ENCODE measurements around the gene HPN.

HPN gene

GRCh38 chr19:35021016-35021415, 20.5 kb upstream of the HPN start:
- DNase-seq (ENCODE audit: extremely low spot score) = no peak
- ChIA-PET CTCF (no interaction called here), POLR2A (interaction anchor here (1.2 kb wide), 1 partner anchor 21 kb away, joined by 3 read pairs; the partner anchor contains the start of gene GRAMD1A)
- TF ChIP-seq FOXM1 (IDR thresholded peaks at IDR 0.05; ENCODE audit: borderline replicate concordance) (no peak), L3MBTL2 (conservative IDR thresholded peaks at IDR 0.05) (no peak), TARDBP (IDR thresholded peaks at IDR 0.05) (no peak)

- TF ChIP-seq L3MBTL2 (conservative IDR thresholded peaks at IDR 0.05) (no peak), FOXM1 (IDR thresholded peaks at IDR 0.05; ENCODE audit: borderline replicate concordance) (no peak), BHLHE40 (IDR thresholded peaks at IDR 0.05; ENCODE audit: borderline replicate concordance) (no peak), ARNT (IDR thresholded peaks at IDR 0.05) (no peak), SP1 (IDR thresholded peaks at IDR 0.05) (no peak), HDGF (IDR thresholded peaks at IDR 0.05; ENCODE audit: borderline replicate concordance) (no peak), CTBP1 (IDR thresholded peaks at IDR 0.05; ENCODE audit: borderline replicate concordance) (no peak), LEF1 (IDR thresholded peaks at IDR 0.05; ENCODE audit: borderline replicate concordance) (no peak), SUZ12 (IDR thresholded peaks at IDR 0.05) (no peak), FOXA1 (IDR thresholded peaks at IDR 0.05) (no peak), FOXK2 (IDR thresholded peaks at IDR 0.05) (no peak), NFRKB (IDR thresholded peaks at IDR 0.05) (no peak), TARDBP (IDR thresholded peaks at IDR 0.05) (no peak), ELF4 (IDR thresholded peaks at IDR 0.05) (no peak), PKNOX1 (IDR thresholded peaks at IDR 0.05) (no peak), ZNF384 (IDR thresholded peaks at IDR 0.05) (no peak)
- ChIA-PET POLR2A (interaction anchor here (1.2 kb wide), 1 partner anchor 22 kb away, joined by 3 read pairs; the partner anchor contains the start of gene GRAMD1A), CTCF (interaction anchor here (0.6 kb wide), 1 partner anchor 1154 kb away, joined by 3 read pairs; no protein-coding TSS in a partner anchor)
- no peak for DNase-seq (ENCODE audit: extremely low spot score)
Observed at GRCh38 chr19:35021596-35021995, 19.9 kb upstream of the HPN start.

- no peak for DNase-seq (ENCODE audit: extremely low spot score)
- POLR2A ChIA-PET = no interaction called here
- CTCF ChIA-PET = interaction anchor here (0.7 kb wide), 1 partner anchor 120 kb away, joined by 3 read pairs; no protein-coding TSS in a partner anchor
- TF ChIP-seq TARDBP (IDR thresholded peaks at IDR 0.05) (no peak), BHLHE40 (IDR thresholded peaks at IDR 0.05; ENCODE audit: borderline replicate concordance) (no peak), FOXM1 (IDR thresholded peaks at IDR 0.05; ENCODE audit: borderline replicate concordance) (no peak), CTBP1 (IDR thresholded peaks at IDR 0.05; ENCODE audit: borderline replicate concordance) (no peak)
Observed at GRCh38 chr19:35022460-35022859, 19.1 kb upstream of the HPN start.

GRCh38 chr19:35023428-35023827, 18.1 kb upstream of the HPN start:
- CTCF ChIA-PET = interaction anchor here (0.7 kb wide), 1 partner anchor 121 kb away, joined by 3 read pairs; no protein-coding TSS in a partner anchor
- DNase-seq (ENCODE audit: extremely low spot score) = no peak

GRCh38 chr19:35024095-35024494, 17.4 kb upstream of the HPN start:
- DNase-seq (ENCODE audit: extremely low spot score) = no peak
- no peak for TF ChIP-seq FOXA1 (IDR thresholded peaks at IDR 0.05)
- TF ChIP-seq HDGF (IDR thresholded peaks at IDR 0.05; ENCODE audit: borderline replicate concordance) = no peak
- no peak for TF ChIP-seq SUZ12 (IDR thresholded peaks at IDR 0.05)
- TF ChIP-seq L3MBTL2 (conservative IDR thresholded peaks at IDR 0.05) = no peak
- no peak for TF ChIP-seq NFRKB (IDR thresholded peaks at IDR 0.05)
- TF ChIP-seq FOXM1 (IDR thresholded peaks at IDR 0.05; ENCODE audit: borderline replicate concordance) = no peak
- no peak for TF ChIP-seq CTBP1 (IDR thresholded peaks at IDR 0.05; ENCODE audit: borderline replicate concordance)
- no peak for TF ChIP-seq BHLHE40 (IDR thresholded peaks at IDR 0.05; ENCODE audit: borderline replicate concordance)
- no peak for TF ChIP-seq FOXK2 (IDR thresholded peaks at IDR 0.05)
- TF ChIP-seq PKNOX1 (IDR thresholded peaks at IDR 0.05) = no peak
- TF ChIP-seq ARNT (IDR thresholded peaks at IDR 0.05) = no peak
- no peak for TF ChIP-seq SP1 (IDR thresholded peaks at IDR 0.05)
- no peak for TF ChIP-seq TARDBP (IDR thresholded peaks at IDR 0.05)
- ChIA-PET CTCF (no interaction called here), POLR2A (no interaction called here)

More at GRCh38 chr19:35023428-35023827, 18.1 kb upstream of the HPN start:
- TF ChIP-seq L3MBTL2 (conservative IDR thresholded peaks at IDR 0.05) (no peak), SUZ12 (IDR thresholded peaks at IDR 0.05) (no peak), FOXK2 (IDR thresholded peaks at IDR 0.05) (no peak), LEF1 (IDR thresholded peaks at IDR 0.05; ENCODE audit: borderline replicate concordance) (no peak), HDGF (IDR thresholded peaks at IDR 0.05; ENCODE audit: borderline replicate concordance) (no peak), TARDBP (IDR thresholded peaks at IDR 0.05) (no peak), FOXA1 (IDR thresholded peaks at IDR 0.05) (no peak), NFRKB (IDR thresholded peaks at IDR 0.05) (no peak), FOXM1 (IDR thresholded peaks at IDR 0.05; ENCODE audit: borderline replicate concordance) (no peak), PKNOX1 (IDR thresholded peaks at IDR 0.05) (no peak), CTBP1 (IDR thresholded peaks at IDR 0.05; ENCODE audit: borderline replicate concordance) (no peak), ARNT (IDR thresholded peaks at IDR 0.05) (no peak), SP1 (IDR thresholded peaks at IDR 0.05) (no peak), BHLHE40 (IDR thresholded peaks at IDR 0.05; ENCODE audit: borderline replicate concordance) (no peak), ZNF384 (IDR thresholded peaks at IDR 0.05) (no peak), ELF4 (IDR thresholded peaks at IDR 0.05) (no peak)
- POLR2A ChIA-PET = no interaction called here

- CTCF ChIA-PET = no interaction called here
- POLR2A ChIA-PET = no interaction called here
- TF ChIP-seq LEF1 (IDR thresholded peaks at IDR 0.05; ENCODE audit: borderline replicate concordance) (no peak), SP1 (IDR thresholded peaks at IDR 0.05) (no peak), SUZ12 (IDR thresholded peaks at IDR 0.05) (no peak), FOXK2 (IDR thresholded peaks at IDR 0.05) (no peak), ZNF384 (IDR thresholded peaks at IDR 0.05) (no peak), L3MBTL2 (conservative IDR thresholded peaks at IDR 0.05) (no peak), CTBP1 (IDR thresholded peaks at IDR 0.05; ENCODE audit: borderline replicate concordance) (no peak), PKNOX1 (IDR thresholded peaks at IDR 0.05) (no peak), HDGF (IDR thresholded peaks at IDR 0.05; ENCODE audit: borderline replicate concordance) (no peak), FOXM1 (IDR thresholded peaks at IDR 0.05; ENCODE audit: borderline replicate concordance) (no peak), TARDBP (IDR thresholded peaks at IDR 0.05) (no peak), ELF4 (IDR thresholded peaks at IDR 0.05) (no peak), BHLHE40 (IDR thresholded peaks at IDR 0.05; ENCODE audit: borderline replicate concordance) (no peak), ARNT (IDR thresholded peaks at IDR 0.05) (no peak), NFRKB (IDR thresholded peaks at IDR 0.05) (no peak), FOXA1 (IDR thresholded peaks at IDR 0.05) (no peak)
- DNase-seq (ENCODE audit: extremely low spot score) = no peak
Observed at GRCh38 chr19:35025969-35026368, 15.6 kb upstream of the HPN start.

All from HEK293T (cell line).